Natural killer cell treated with Interleukin-12 subunit alpha and Interleukin-12 subunit beta and Interleukin-15 and Interleukin-18, amount 100 ng/mL, for 72 hours (primary cell): Measurements from ENCODE around the gene SLC26A4. TPM values are rescaled to one million over a fixed set of nuclear protein-coding genes. Genes with fewer than 3 reads are reported as not detected.

Experiments used
- ATAC-seq, 2 donors: fragments of 150-1000 bp; cut with Tn5 transposase in 1 of 2; sonication (Bioruptor Pico), chemical (Tn5 transposase) in 1 of 2; 2 replicates each; pipeline ENCODE4 v1.10.0; 2021
- DNase-seq: peaks from one replicate; pipeline ENCODE4 v3.0.0; 2022; ENCODE audit warnings: low spot score
- H3K27ac Mint-ChIP-seq, 2 donors: 1 replicate in 1 of 2; 2 replicates in 1 of 2; pipeline ENCODE4 v1.8.0; 2022; ENCODE audit warnings: mixed read lengths in 2 of 2, mild to moderate bottlenecking in 1 of 2, moderate library complexity in 1 of 2
- H3K27me3 Mint-ChIP-seq, 2 donors: 1 replicate in 1 of 2; 2 replicates in 1 of 2; pipeline ENCODE4 v1.8.0; 2022; ENCODE audit warnings: mixed read lengths in 2 of 2
- H3K36me3 Mint-ChIP-seq: one replicate; pipeline ENCODE4 v1.8.0; 2022; ENCODE audit warnings: mixed read lengths
- H3K4me1 Mint-ChIP-seq, 2 donors: 1 replicate in 1 of 2; 2 replicates in 1 of 2; pipeline ENCODE4 v1.8.0; 2022; ENCODE audit warnings: low read depth in 2 of 2, mixed read lengths in 2 of 2, mild to moderate bottlenecking in 1 of 2
- H3K4me3 Mint-ChIP-seq: one replicate; pipeline ENCODE4 v1.8.0; 2022; ENCODE audit warnings: mixed read lengths
- H3K9me3 Mint-ChIP-seq: 2 replicates; pipeline ENCODE4 v1.8.0; 2022; ENCODE audit warnings: mixed read lengths
- total RNA-seq, 2 donors: library from RNA; stranded (reverse); gene quantifications; one replicate each; pipeline ENCODE4 v1.2.3, GENCODE V29; 2022

The SLC26A4 gene
- total RNA-seq, 2 donors from 2014 or later = 0.19 to 1.1 TPM

DNA sequence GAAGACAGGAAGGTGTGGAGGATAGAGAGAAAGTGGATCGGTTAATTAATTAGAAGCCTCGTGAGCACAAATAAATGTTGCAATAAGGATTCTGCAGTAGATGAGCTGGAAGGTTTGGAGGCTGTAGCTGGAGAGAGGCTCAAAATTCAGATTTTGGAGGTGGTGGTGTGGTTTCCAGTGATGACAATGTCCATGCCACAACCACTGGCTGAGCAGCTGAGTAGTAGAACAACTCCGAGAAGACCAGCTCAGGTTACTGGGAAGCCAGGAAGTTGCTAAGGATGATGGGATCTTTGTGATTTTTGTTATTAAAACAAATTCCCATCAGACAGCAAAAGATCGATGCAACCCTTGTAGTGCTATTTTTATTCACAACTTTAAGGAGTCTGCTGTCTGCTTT lies 7.7 kb downstream of the SLC26A4 start:
- no peak for ATAC-seq
- H3K4me3 Mint-ChIP-seq = no peak overlapping the region
- DNase-seq = no peak
- H3K27me3 Mint-ChIP-seq = peaks cover 0 to 8% of the 10 kb centered on the region in 2 donors
- H3K4me1 Mint-ChIP-seq = no peaks in the 10 kb centered on the region
- no peaks in the 10 kb centered on the region for H3K9me3 Mint-ChIP-seq
- H3K27ac Mint-ChIP-seq = no peak overlapping the region
- H3K36me3 Mint-ChIP-seq = no peaks in the 10 kb centered on the region

DNA sequence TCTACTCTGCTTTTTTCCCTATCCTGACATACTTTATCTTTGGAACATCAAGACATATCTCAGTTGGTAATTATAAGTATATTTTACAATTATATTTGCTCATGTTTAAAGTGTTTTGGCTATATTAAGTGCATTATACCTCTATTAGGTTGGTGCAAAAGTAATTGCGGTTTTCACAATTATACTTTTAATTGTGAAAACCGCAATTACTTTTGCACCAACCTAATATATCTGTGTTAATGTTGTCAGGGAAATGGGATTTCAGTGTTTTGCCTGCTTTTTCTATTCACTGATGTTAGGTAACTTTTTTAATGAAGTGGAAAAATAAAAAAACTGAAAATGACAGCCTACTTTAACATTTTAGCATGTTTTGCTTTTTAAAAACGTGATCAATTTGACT lies 11.6 kb downstream of the SLC26A4 start:
- no peak for ATAC-seq

DNA sequence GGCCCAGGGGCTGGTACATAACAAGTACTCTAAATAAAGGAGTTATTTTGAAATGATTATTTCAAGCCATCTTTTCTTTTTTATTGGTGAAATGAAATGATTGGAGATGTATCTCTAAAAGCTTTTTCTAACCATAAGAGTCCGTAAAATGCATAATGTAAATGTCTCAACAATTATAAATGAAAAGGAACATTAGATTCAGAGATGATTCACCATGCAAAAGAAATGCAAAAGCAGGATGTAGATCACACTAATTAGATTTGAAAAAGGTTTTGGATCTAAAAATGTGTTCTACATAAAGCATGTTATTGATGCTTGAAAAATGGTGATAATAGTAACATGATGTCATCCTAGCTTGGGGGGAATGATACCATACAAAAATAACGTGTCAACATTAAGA lies 15.6 kb downstream of the SLC26A4 start:
- ATAC-seq (no peak), DNase-seq (no peak)
- no peaks in the 10 kb centered on the region for H3K9me3 Mint-ChIP-seq
- H3K27me3 Mint-ChIP-seq = peaks cover 0 to 4% of the 10 kb centered on the region in 2 donors
- no peak overlapping the region for H3K4me3 Mint-ChIP-seq
- H3K36me3 Mint-ChIP-seq = no peaks in the 10 kb centered on the region
- H3K27ac Mint-ChIP-seq = no peak overlapping the region
- H3K4me1 Mint-ChIP-seq = peaks cover 5 to 6% of the 10 kb centered on the region in 2 donors

More for the DNA sequence above, 11.6 kb downstream of the SLC26A4 start:
- H3K27ac Mint-ChIP-seq = no peak overlapping the region
- no peaks in the 10 kb centered on the region for H3K4me1 Mint-ChIP-seq
- H3K27me3 Mint-ChIP-seq = peaks cover 0 to 8% of the 10 kb centered on the region in 2 donors
- H3K36me3 Mint-ChIP-seq = no peaks in the 10 kb centered on the region
- H3K9me3 Mint-ChIP-seq = no peaks in the 10 kb centered on the region
- no peak for DNase-seq
- no peak overlapping the region for H3K4me3 Mint-ChIP-seq

DNA sequence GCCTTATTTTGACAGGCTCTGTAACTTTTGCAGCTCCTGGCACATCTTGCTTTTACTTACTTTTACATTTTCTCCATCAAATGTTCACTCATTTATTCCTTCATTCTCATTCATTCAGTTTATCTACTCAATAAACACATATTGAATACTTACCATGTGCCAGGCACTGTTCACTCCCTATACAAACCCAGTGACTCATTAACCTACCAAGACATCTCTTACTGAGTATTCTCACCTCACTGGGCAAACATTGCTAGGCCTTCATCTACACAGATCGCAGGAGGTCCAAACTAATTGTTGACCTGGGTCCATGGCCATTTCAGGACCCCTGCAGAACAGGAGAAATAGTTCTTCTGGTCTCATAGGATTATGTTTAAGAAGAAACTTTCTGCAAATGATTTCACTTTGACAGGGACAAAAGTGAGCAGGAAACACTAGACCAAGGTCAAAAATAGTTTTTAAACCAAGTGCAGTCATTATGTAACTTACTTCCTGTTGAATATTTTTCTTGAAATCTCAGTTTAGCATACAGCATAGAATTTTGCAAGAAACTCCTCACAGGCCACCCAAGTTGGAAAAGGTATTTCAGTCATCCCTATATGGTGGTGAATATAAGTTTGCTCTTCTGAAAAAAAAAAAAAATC lies 17.6 kb downstream of the SLC26A4 start:
- H3K9me3 Mint-ChIP-seq = no peaks in the 10 kb centered on the region
- DNase-seq = no peak
- no peaks in the 10 kb centered on the region for H3K36me3 Mint-ChIP-seq
- H3K4me1 Mint-ChIP-seq = peaks cover 5 to 6% of the 10 kb centered on the region in 2 donors
- no peak overlapping the region for H3K4me3 Mint-ChIP-seq
- H3K27ac Mint-ChIP-seq = no peak overlapping the region
- peak in 1 of 2 donors; percentile 53 for ATAC-seq
- H3K27me3 Mint-ChIP-seq = no peaks in the 10 kb centered on the region

DNA sequence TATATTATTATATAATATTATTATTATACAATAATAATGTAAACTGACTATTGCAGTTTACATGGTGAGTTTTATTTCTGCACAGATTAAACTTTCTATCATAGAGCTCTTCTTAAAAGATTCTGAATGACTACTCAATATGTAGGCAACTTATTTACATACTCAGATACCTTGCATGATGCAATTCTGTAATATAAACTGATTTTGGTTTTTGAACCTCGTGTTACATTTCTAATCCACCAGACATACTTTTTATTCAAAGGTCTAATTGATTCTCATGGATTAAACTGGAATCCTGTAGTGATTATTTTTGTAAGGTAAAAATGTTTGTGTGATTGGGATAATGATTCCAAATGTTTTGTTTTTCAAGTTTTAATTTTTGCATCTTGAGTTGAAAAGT lies 19.9 kb downstream of the SLC26A4 start:
- ATAC-seq (no peak), DNase-seq (no peak)
- no peak overlapping the region for H3K27ac Mint-ChIP-seq
- no peaks in the 10 kb centered on the region for H3K36me3 Mint-ChIP-seq
- H3K27me3 Mint-ChIP-seq = peaks cover under 1 to 3% of the 10 kb centered on the region in 2 donors
- H3K4me3 Mint-ChIP-seq = no peak overlapping the region
- peaks cover 5 to 6% of the 10 kb centered on the region in 2 donors for H3K4me1 Mint-ChIP-seq
- no peaks in the 10 kb centered on the region for H3K9me3 Mint-ChIP-seq

DNA sequence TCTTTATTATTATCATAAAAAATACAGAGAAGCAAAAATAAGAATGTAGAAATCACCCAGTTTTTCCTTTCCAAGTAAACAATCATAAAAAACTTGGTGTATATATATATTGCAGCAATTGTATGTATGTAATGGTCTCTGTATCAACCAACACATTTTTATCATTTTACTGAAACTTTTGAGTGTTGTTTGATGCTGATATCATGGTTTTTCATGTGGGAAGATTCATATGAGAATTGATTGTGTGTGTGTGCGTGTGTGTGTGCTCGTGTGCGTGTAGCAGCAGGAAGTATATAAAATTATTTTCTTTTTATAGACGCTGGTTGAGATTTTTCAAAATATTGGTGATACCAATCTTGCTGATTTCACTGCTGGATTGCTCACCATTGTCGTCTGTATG lies 22.3 kb downstream of the SLC26A4 start:
- no peaks in the 10 kb centered on the region for H3K9me3 Mint-ChIP-seq
- no peaks in the 10 kb centered on the region for H3K36me3 Mint-ChIP-seq
- no peak overlapping the region for H3K27ac Mint-ChIP-seq
- H3K27me3 Mint-ChIP-seq = peaks cover 6 to 10% of the 10 kb centered on the region in 2 donors
- no peak overlapping the region for H3K4me3 Mint-ChIP-seq
- peaks cover 6 to 8% of the 10 kb centered on the region in 2 donors for H3K4me1 Mint-ChIP-seq
- ATAC-seq = no peak
- no peak for DNase-seq

DNA sequence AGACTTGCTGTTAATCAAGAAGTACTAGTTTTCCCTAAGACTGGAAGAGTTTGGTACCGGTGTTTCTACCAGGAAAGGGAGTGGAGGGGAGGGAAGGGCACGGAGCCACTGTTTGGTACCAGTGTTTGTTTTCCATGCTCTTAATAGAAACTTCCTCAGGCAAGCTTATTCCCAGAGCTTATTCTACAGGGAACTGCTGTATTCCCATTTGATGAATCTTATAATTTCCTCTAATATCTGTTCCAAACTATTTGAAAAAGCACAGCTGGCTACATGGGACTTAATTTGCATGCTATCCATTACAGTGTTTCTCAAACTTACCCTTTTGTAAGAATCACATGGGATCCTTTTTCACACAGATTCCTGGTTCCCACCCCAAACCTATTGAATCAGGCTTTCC lies 23.7 kb downstream of the SLC26A4 start:
- no peak for ATAC-seq
- Mint-ChIP-seq H3K27me3 (peaks cover 6 to 15% of the 10 kb centered on the region in 2 donors), H3K4me1 (peaks cover 0 to 3% of the 10 kb centered on the region in 2 donors), H3K27ac (no peak overlapping the region), H3K36me3 (no peaks in the 10 kb centered on the region), H3K9me3 (no peaks in the 10 kb centered on the region), H3K4me3 (no peak overlapping the region)
- DNase-seq = no peak

DNA sequence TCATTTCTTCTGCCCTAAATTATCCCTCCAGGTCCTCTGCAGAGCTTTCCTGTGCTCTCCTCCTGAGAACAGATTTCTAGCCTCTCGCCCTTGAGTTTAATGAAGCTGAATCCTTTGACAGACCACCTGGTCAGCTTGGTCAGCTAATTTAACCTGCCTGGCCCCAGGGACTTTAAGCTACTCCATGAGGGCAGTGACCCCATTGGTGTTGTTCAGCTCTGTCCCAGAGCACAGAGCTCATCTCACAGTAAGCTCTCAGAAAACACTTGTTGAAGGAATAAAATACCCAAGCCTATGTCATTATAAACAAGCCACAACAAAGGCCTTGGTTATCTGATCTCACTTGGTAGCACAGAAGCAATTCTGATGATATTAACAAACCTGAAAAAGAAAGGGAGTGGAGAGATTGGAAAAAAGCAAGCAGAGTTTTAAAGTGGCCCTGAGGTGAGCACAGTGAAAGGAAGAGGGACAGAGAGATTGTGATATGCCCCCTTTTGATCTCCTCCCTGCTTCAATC lies 24.4 kb downstream of the SLC26A4 start:
- ATAC-seq (peak in 1 of 2 donors; percentile 55), DNase-seq (no peak)
- Mint-ChIP-seq H3K4me3 (no peak overlapping the region), H3K36me3 (no peaks in the 10 kb centered on the region), H3K27ac (no peak overlapping the region), H3K9me3 (no peaks in the 10 kb centered on the region), H3K4me1 (peaks cover 0 to 3% of the 10 kb centered on the region in 2 donors), H3K27me3 (peaks cover 6 to 17% of the 10 kb centered on the region in 2 donors)

DNA sequence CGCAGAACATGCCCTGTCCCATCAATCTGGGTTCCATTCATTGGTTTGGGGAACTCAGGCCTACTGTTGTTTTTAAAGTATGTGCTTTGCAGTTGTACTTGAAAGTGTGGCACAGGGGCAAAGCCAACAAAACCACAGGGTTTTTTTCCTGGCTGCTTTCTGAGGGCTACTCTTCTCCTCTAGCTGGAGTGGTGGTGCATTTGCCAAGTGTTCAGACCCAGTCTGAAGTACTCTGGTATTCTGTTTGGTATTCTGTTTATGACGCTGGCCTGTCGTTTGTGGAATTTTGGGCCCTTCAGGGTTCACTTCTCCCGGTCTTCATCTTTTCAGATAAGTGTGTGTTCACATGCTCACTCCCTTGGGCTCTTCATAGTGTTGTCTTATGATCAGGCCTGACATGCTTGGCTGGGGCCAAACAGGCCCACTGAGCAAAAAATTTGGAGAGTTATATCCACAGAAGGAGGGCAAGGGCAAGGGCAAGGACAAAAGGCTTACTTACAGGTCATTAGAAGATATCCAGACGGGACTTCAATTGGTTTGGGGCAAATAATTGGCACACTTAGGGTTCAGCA lies 26.3 kb downstream of the SLC26A4 start:
- DNase-seq (no peak), ATAC-seq (no peak)
- H3K4me1 Mint-ChIP-seq = peaks cover 0 to 3% of the 10 kb centered on the region in 2 donors
- H3K36me3 Mint-ChIP-seq = no peaks in the 10 kb centered on the region
- H3K27me3 Mint-ChIP-seq = peaks cover 10 to 21% of the 10 kb centered on the region in 2 donors
- no peak overlapping the region for H3K4me3 Mint-ChIP-seq
- H3K9me3 Mint-ChIP-seq = no peaks in the 10 kb centered on the region
- H3K27ac Mint-ChIP-seq = no peak overlapping the region

DNA sequence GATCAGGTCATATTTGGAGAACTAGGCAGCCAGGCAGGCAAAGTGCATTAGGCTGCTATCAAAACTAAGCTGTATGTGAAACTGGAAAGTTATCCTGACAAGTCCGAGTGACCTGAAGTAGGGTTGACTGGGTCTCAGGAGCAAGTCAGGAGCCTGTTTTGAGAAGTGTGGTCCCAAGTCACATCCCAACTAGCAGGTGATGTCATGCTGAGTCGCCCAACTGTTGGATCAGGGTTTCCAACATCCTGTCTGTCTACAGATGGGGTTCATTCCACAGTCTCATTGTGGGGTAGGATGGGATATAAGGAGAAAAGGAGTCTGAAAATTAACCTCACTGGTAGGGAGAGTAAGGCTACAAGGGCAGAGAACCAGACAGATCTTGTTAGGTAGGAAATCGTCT lies 27.0 kb downstream of the SLC26A4 start:
- H3K4me3 Mint-ChIP-seq = no peak overlapping the region
- peaks cover 0 to 3% of the 10 kb centered on the region in 2 donors for H3K4me1 Mint-ChIP-seq
- H3K27me3 Mint-ChIP-seq = peaks cover 13 to 28% of the 10 kb centered on the region in 2 donors
- no peak for DNase-seq
- no peak overlapping the region for H3K27ac Mint-ChIP-seq
- ATAC-seq = no peak
- H3K36me3 Mint-ChIP-seq = no peaks in the 10 kb centered on the region
- H3K9me3 Mint-ChIP-seq = no peaks in the 10 kb centered on the region

DNA sequence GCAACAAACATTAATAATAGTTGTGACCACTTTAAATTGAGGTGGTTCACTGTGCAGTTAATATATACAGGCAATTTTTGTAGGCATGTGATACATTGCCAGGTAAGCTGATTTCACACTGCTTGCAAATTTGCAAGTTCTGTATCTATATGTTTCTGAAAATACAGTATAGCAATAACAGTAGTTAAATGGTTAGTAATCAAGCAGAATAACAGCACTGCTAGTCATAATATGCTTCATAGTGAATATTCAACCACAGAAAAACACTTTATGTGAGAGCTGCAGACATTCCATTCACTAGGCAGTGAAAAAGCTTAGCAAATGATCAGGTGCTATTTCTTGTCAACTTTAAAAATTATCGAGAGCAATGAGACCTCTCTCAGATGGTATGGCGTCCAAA lies 28.9 kb downstream of the SLC26A4 start:
- Mint-ChIP-seq H3K9me3 (no peaks in the 10 kb centered on the region), H3K27me3 (peaks cover 21 to 44% of the 10 kb centered on the region in 2 donors), H3K4me1 (peaks cover 0 to 3% of the 10 kb centered on the region in 2 donors), H3K36me3 (no peaks in the 10 kb centered on the region), H3K27ac (no peak overlapping the region), H3K4me3 (no peak overlapping the region)
- no peak for DNase-seq
- no peak for ATAC-seq

DNA sequence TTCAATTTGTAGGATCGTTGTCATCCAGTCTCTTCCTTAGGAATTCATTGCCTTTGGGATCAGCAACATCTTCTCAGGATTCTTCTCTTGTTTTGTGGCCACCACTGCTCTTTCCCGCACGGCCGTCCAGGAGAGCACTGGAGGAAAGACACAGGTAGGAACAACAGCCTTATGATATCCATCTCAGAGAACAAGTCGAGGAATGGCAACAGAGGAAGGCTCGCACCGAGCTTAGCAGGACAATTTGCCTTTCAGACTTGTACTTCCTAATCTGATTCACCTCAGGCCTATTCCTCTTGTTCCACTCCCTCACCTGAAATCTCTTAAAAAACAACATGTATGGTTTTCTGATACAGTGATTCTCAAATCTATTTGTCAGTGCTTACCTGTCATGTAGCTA lies 29.5 kb downstream of the SLC26A4 start:
- Mint-ChIP-seq H3K36me3 (no peaks in the 10 kb centered on the region), H3K9me3 (no peaks in the 10 kb centered on the region), H3K4me3 (no peak overlapping the region), H3K27me3 (peaks cover 18 to 44% of the 10 kb centered on the region in 2 donors), H3K27ac (no peak overlapping the region), H3K4me1 (peaks cover 0 to 3% of the 10 kb centered on the region in 2 donors)
- no peak for ATAC-seq
- DNase-seq = no peak

DNA sequence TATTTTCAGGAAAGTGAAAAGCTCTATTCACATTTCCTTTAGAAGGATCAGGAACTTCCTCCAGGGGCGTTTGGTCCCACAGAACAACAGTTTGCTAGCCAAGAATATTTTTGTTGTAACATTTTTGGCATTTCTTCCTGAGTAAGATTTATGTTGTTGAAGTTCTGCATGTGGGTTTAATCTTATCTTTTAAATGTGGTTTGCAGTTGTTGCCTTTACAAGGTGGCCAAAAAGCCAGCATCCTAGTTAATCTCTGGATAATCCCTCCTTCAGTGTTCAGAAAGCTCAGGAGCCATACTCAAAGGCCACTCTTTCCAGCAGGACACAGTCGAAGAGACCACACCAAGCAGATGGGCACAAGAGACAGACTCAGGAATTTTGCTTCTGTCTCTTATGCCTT lies 30.0 kb downstream of the SLC26A4 start:
- H3K4me3 Mint-ChIP-seq = no peak overlapping the region
- H3K36me3 Mint-ChIP-seq = no peaks in the 10 kb centered on the region
- H3K9me3 Mint-ChIP-seq = no peaks in the 10 kb centered on the region
- H3K27ac Mint-ChIP-seq = no peak overlapping the region
- peaks cover 0 to 3% of the 10 kb centered on the region in 2 donors for H3K4me1 Mint-ChIP-seq
- DNase-seq (no peak), ATAC-seq (no peak)
- peaks cover 18 to 42% of the 10 kb centered on the region in 2 donors for H3K27me3 Mint-ChIP-seq

DNA sequence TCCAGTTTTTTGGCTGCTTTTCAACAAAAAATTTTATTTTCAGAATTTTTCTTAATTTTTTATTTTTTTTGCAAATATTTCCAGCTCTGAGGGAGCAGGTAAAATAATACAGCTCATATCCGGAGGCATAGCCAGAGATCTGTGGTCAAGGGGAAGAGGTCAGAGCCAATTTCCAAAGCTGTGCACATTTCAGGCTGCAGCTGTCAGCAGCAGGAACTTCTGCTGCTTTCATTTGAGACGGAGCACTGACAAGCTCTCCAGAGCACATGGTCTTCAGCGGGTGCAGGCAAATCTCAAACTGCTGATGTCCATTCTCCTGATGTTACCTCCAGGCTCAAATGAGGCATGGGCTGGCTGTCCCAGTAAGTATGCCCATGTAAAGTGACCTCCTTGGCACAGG lies 31.1 kb downstream of the SLC26A4 start:
- no peak overlapping the region for H3K27ac Mint-ChIP-seq
- H3K4me3 Mint-ChIP-seq = no peak overlapping the region
- no peaks in the 10 kb centered on the region for H3K9me3 Mint-ChIP-seq
- H3K4me1 Mint-ChIP-seq = peaks cover 0 to 3% of the 10 kb centered on the region in 2 donors
- ATAC-seq (no peak), DNase-seq (no peak)
- H3K36me3 Mint-ChIP-seq = no peaks in the 10 kb centered on the region
- peaks cover 18 to 34% of the 10 kb centered on the region in 2 donors for H3K27me3 Mint-ChIP-seq
